GM21360 (cell line): ENCODE measurements around the gene NAXD.
A peak's percentile ranks its signal among the peaks of the same experiment; 100 is the strongest.

Source experiments
- ATAC-seq: cut with Tn5 transposase; IDR thresholded peaks from one replicate; pipeline ENCODE4 v1.9.1; 2021; ENCODE audit warnings: mild to moderate bottlenecking, moderate library complexity; ENCODE audit not compliant: unreplicated experiment

NAXD gene

GRCh38 chr13:110643324-110643723 is 28.0 kb downstream of the NAXD start:
- ATAC-seq, result no peak

- no peak for ATAC-seq
These were observed 28.6 kb downstream of the NAXD start for GRCh38 chr13:110643768-110644421.

- ATAC-seq, result peak; percentile 69
These were observed 29.7 kb downstream of the NAXD start for GRCh38 chr13:110644892-110645521.

GRCh38 chr13:110645750-110646149 is 30.4 kb downstream of the NAXD start:
- no peak for ATAC-seq

GRCh38 chr13:110646442-110647364 is 31.4 kb downstream of the NAXD start:
- ATAC-seq, result no peak

- ATAC-seq, result no peak
These were observed 32.0 kb downstream of the NAXD start for GRCh38 chr13:110647365-110647737.

GRCh38 chr13:110648146-110648819 is 32.9 kb downstream of the NAXD start:
- ATAC-seq, result no peak

GRCh38 chr13:110648848-110649421 is 33.6 kb downstream of the NAXD start:
- ATAC-seq, result no peak

GRCh38 chr13:110649551-110649950 is 34.2 kb downstream of the NAXD start:
- no peak for ATAC-seq

GRCh38 chr13:110650436-110650835 is 35.1 kb downstream of the NAXD start:
- ATAC-seq, result no peak

GRCh38 chr13:110651271-110651670 is 35.9 kb downstream of the NAXD start:
- no peak for ATAC-seq

GRCh38 chr13:110651726-110652230 is 36.4 kb downstream of the NAXD start:
- ATAC-seq, result no peak

- no peak for ATAC-seq
These were observed 36.9 kb downstream of the NAXD start for GRCh38 chr13:110652231-110652730.

GRCh38 chr13:110652764-110653163 is 37.4 kb downstream of the NAXD start:
- no peak for ATAC-seq

GRCh38 chr13:110653271-110653670 is 37.9 kb downstream of the NAXD start:
- peak; percentile 30 for ATAC-seq

GRCh38 chr13:110653851-110654250 is 38.5 kb downstream of the NAXD start:
- ATAC-seq, result no peak

- no peak for ATAC-seq
These were observed 41.9 kb downstream of the NAXD start for GRCh38 chr13:110657196-110657595.

- ATAC-seq, result peak; percentile 85
These were observed 43.0 kb downstream of the NAXD start for GRCh38 chr13:110658218-110658911.

GRCh38 chr13:110661256-110661655 is 45.9 kb downstream of the NAXD start:
- ATAC-seq, result no peak

- ATAC-seq, result no peak
These were observed 46.7 kb downstream of the NAXD start for GRCh38 chr13:110662091-110662490.
